CD4-positive, alpha-beta T cell treated with Interleukin-6 at 100 ng/mL for 8 hours (primary cell): ENCODE measurements around the gene P4HA2.
A peak's percentile ranks its signal among the peaks of the same experiment; 100 is the strongest.

Source experiments
- DNase-seq: peaks from one replicate; pipeline ENCODE4 v3.0.0-alpha.2; 2020; ENCODE audit warnings: mixed read lengths, low spot score

P4HA2 gene

DNA sequence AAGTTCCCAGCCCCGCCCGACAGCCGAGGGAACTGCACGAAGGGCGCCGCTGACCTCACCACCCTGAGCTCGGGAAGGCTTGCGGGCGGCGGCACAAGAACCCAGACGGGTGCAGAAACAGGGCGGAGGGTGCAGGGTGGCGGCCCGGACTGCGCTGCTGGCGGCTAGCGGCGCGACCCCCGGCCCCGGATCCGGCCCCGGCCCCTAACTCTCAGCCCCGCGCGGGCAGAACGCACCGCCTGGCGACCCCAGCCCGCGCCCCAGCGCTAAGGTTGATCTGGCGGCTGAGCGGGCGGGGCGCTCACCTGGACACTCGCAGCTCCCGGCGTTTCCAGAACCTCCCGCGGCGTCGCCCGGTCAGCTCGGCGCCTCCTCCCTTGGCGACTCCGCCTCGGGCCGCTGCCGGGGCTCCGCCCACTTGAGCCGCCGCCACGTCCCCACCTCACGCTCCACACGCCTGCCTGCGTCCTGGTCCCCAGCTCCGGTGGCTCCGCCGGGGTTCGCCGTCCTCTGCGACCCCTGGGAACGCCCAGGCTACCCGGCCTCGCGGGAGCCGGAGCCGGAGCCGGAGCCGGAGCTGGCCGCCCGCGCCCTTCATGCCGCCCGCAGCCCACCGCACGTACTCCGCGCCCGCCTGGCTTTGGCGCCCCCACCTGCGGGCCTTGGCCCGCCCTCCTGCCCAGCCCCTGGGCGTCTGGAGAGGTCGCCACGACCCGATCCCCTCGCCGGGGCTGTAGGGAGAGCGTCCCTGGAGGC is at the start of gene P4HA2:
Gene P4HA2, minus strand, starts transcription at position 369 of the 756 bp plus-strand sequence. CDS start 9,227 bp downstream, outside the sequence.
- DNase-seq, result no peak

DNA sequence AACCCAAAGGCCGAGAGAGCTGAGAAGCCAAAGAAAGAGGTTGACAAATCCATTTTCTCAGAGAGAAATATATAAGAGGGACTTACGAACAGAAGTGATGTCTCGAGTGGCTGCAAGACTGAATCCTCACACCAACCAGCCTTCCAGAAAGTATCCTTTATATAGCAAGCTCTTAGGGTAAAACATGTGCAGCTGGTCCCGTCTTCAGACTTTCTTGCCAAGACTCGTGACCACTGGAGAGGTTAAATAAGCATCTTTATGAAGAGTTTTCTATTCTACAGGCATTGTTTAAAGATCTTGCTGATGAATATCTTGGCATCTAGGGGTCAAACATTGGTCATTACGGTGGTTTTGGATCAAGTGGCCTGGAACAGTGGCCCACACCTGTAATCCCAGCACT is 49.6 kb upstream of the P4HA2 start:
- no peak for DNase-seq

GRCh38 chr5:132275367-132276220 is 47.9 kb upstream of the P4HA2 start:
- no peak for DNase-seq

DNA sequence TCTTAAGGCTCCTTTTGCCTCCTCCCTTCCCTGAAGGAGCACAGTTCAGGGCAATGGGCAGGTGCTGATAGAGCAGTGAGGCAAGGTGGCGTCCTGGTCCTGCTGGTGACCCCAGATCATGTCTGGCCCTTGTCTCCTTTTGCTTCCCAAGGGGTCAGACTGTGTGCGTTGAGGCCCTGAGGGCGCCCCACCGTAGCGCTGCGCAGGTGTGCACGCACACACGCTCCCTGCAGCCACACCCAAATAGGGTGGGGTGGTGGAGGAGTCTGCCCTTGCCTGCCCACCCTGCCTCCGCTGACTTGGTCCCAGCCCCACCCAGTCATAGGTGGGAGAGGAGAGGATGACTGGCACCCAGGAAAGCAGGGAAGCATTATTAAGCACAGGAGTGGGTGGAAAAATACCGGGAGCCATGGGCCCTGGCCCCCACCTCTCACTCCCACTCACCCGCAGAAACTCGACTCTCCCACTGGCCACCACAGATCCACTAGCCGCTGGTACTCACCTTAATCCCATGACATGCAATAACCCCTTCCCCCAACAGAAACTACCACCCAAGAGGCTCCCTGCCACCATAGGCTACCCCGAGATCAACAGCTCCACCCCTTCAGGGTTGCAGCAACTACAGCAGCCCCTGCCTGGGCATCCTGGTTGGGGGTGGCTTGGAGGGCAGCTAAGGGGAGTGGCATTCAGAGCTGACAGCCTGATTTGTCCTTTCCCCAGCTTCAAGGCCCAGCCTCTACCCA is 46.6 kb upstream of the P4HA2 start:
- DNase-seq, result no peak

GRCh38 chr5:132273631-132274030 is 46.0 kb upstream of the P4HA2 start:
- DNase-seq, result no peak

- peak; percentile 44 for DNase-seq
These were observed 44.9 kb upstream of the P4HA2 start for GRCh38 chr5:132272311-132273210.

DNA sequence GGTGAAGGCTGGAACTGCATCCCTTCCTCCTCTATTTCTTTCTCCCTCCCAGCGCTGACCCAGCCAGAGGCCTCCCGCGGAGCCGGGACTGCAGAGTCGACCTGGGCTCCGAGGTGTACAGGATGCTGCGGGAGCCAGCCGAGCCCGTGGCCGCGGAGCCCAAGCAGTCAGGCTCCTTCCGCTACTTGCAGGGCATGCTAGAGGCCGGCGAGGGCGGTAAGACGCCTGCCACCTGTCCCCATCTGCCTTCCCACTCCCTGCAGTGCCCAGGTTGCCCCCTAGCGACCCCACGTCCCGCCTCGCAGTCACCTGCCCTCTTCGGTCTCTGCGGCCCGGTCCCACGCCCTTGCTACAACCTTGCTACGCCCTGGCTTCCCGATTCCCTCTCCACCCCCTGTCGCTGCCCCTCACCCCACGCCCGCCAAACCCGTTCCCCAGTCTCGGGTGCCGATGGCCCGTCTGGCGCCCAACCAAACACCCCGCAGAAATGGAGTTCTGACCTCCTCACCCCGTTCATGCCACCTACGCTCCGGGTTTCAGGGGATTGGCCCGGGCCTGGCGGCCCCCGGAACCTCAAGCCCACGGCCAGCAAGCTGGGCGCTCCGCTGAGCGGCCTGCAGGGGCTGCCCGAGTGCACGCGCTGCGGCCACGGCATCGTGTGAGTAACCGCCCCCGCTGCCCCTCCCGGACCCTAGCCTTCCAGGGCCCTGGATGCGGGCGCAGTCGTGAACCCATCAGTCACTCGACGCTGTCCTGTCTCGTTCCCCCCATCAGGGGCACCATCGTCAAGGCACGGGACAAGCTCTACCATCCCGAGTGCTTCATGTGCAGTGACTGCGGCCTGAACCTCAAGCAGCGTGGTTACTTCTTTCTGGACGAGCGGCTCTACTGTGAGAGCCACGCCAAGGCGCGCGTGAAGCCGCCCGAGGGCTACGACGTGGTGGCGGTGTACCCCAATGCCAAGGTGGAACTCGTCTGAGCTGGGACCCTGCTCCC is 43.9 kb upstream of the P4HA2 start:
- no peak for DNase-seq

DNA sequence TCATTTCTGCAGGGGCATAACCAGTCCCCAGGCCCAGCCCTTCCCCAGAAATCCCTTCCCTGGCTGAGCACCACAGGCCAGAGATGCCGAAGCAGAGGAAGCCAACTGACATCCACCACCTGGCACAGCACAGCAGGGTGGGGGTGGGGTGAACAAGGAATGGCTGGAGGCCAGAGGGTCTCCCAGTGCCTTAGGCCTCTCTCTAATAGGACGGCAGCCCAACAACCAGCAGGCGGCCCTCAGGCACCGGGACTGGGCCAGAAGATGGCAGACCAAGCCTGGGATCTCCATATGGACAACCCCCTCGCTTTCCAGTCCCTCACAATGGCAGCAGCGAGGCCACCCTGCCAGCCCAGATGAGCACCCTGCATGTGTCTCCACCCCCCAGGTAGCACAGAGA is 43.1 kb upstream of the P4HA2 start:
- DNase-seq, result no peak

- no peak for DNase-seq
These were observed 42.6 kb upstream of the P4HA2 start for GRCh38 chr5:132270335-132270665.

DNA sequence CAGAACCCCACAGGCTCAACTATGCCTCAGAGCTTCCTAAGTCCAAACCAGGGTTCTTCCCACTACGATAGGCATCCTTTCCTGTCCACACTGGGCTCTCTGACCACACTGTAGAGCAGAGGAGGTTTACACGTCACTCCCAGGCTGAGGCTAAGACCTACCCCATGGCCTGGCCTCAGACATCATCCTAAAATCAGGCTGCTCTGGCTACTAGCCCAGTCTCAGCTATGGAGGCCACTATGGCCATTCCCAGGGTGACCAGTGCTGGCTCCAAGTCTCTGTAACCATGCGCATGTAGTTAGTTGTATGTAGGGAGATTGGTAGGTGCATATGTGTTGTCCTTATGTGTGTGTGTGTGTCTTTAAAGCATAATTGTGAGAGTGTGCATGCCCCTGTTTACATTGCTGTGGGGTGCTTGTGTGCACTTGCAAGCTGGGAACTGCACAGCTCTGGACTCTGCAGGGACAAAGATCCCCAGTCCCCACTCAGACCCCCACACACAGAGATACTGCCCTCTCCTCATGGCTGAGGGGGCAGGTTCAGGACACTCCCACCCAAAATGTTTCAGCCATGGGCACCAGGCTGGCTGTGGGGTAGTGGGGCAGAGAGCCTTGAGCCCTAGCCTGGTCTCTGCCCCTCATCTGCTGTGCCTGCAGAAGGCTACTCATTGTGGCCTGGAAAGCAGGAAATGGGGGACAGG is 42.1 kb upstream of the P4HA2 start:
- no peak for DNase-seq

DNA sequence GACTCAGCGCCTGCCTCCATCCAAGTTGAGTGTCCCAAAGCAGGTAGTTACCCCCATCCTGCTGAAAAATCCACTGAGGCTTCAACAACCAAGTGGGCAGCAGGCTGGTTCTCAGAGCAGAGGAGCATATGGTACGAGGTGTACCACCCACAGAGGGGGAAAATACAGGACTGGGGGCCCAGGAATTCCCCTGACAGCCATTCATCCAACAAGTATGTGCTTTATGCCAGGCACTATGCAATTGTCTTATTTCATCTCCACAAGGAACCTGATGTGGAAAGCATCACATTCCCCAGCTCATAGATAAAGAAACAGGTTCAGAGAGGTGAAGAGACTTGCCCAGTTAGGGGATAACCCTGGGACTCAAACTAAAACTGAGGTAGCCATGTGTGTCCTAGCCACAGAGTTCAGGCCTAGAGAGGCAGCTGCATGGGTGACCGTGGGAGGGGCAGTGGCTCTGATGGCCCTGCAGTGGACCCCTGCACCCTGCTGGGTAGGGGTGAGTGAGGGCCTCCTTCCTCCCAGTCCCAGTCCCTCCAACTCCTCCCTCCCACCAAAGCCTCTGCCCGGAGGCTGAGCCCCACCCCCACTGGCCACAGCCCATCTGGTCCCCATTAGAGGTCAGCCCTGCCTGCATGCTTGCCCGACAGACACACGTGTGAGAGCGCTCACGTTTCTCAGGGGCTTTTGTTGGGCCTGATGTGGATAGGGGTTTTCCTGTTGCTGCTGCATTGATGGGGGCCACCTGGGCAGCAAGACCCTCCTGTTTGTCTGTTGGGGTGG is 41.3 kb upstream of the P4HA2 start:
- no peak for DNase-seq

DNA sequence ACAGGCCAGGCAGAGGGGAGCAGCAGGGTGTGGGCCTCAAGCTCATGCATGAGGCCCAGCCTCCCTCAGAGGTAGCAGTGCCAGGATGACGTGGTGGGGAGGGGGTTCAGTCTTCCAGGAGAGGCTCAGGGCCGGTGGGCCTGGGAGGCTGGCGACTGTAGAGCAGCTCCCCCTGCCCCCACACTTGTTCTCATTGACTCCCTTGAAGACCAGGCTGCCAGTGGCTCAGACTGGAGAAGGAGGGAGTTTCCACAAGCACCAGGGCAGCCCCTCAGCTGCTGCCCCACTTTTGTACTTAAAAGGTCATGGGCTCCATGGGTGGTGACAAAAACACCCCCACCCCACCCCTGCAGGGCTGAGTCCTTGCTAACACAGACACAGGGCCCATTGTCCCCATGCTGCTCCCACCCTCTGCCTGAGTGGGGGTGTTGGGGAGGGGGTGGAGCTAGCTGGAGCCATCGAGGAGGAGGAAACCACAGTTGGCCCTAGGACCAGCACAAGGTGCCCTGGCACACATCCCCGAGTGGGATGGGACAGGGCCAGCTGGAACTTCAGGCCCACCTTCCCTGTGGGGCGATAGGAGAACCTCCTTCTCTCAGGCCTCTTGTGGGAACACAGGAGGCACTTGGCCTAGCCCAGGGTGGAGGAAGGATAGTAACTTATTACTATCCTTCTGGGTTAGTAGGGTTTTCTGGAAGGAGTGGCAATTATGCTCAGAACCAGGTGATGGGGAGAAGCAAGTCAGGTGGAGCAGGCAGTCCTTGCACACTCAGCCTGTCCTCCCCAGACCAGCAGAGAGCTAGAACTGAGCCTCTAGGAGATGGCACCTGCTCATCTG is 40.5 kb upstream of the P4HA2 start:
- no peak for DNase-seq

- DNase-seq, result no peak
These were observed 39.6 kb upstream of the P4HA2 start for GRCh38 chr5:132267166-132267739.

DNA sequence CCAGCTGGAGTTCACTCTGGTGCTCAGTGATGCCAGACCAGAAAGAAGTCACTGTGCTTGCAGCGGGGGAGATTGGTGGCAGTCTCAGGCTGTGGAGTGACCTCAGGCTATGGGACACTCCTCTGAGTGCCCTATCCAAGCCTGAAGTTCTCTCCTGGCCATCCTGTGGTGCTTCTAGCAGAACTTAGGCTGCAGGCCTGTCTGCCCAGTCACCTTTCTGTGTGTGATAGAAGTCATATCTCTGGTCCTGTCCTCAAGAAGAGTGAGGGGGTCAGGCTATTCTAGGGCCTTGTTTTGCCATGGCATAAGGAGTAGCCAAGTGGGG is 39.1 kb upstream of the P4HA2 start:
- no peak for DNase-seq

- DNase-seq, result no peak
These were observed 38.6 kb upstream of the P4HA2 start for GRCh38 chr5:132266031-132266835.

GRCh38 chr5:132265336-132266030 is 37.8 kb upstream of the P4HA2 start:
- DNase-seq, result no peak
